ENCODE results near the gene TNF. TPM values are rescaled to one million over a fixed set of nuclear protein-coding genes. Genes with fewer than 3 reads are reported as not detected.

Gene TNF
- total RNA-seq, 1 experiment from 2014 or later, result not detected

Other genes with a start within 250 kb of the TNF start
- 55.4 and 168 TPM in 2 replicates for gene HLA-B, start 218.4 kb upstream of the TNF start, total RNA-seq (2014; rRNA removed)
- gene MICA, start 172.0 kb upstream of the TNF start, total RNA-seq (2014; rRNA removed), result 33.1 and 35.0 TPM in 2 replicates
- 25.6 and 32.9 TPM in 2 replicates for gene MICB, start 77.4 kb upstream of the TNF start, total RNA-seq (2014; rRNA removed)
- gene MCCD1, start 46.6 kb upstream of the TNF start, total RNA-seq (2014; rRNA removed), result not detected in 2 replicates
- gene DDX39B, start 33.6 kb upstream of the TNF start, total RNA-seq (2014; rRNA removed), result 410 and 465 TPM in 2 replicates
- gene ATP6V1G2, start 29.0 kb upstream of the TNF start, total RNA-seq (2014; rRNA removed), result 1.1 and 1.2 TPM in 2 replicates
- gene NFKBIL1, start 28.0 kb upstream of the TNF start, total RNA-seq (2014; rRNA removed), result 38.2 and 46.9 TPM in 2 replicates
- gene LTA, start 3.3 kb upstream of the TNF start, total RNA-seq (2014; rRNA removed), result not detected in 2 replicates
- gene LTB, start 6.9 kb downstream of the TNF start, total RNA-seq (2014; rRNA removed), result 1.5 TPM in 1 of 2 replicates, not detected in the other
- not detected in 2 replicates for gene LST1, start 10.7 kb downstream of the TNF start, total RNA-seq (2014; rRNA removed)
- gene NCR3, start 17.4 kb downstream of the TNF start, total RNA-seq (2014; rRNA removed), result 0.26 TPM in 1 of 2 replicates, not detected in the other
- not detected in 2 replicates for gene AIF1, start 39.7 kb downstream of the TNF start, total RNA-seq (2014; rRNA removed)
- gene PRRC2A, start 45.1 kb downstream of the TNF start, total RNA-seq (2014; rRNA removed), result 123 and 169 TPM in 2 replicates
- 320 and 365 TPM in 2 replicates for gene BAG6, start 77.1 kb downstream of the TNF start, total RNA-seq (2014; rRNA removed)
- 1.6 and 2.2 TPM in 2 replicates for gene APOM, start 80.3 kb downstream of the TNF start, total RNA-seq (2014; rRNA removed)
- gene C6orf47, start 85.2 kb downstream of the TNF start, total RNA-seq (2014; rRNA removed), result 26.3 and 33.2 TPM in 2 replicates
- gene GPANK1, start 89.4 kb downstream of the TNF start, total RNA-seq (2014; rRNA removed), result 11.8 and 14.9 TPM in 2 replicates
- 227 and 267 TPM in 2 replicates for gene CSNK2B, start 90.5 kb downstream of the TNF start, total RNA-seq (2014; rRNA removed)
- gene LY6G5B, start 94.4 kb downstream of the TNF start, total RNA-seq (2014; rRNA removed), result 5.0 and 5.3 TPM in 2 replicates
- 1.6 and 1.8 TPM in 2 replicates for gene LY6G5C, start 105.5 kb downstream of the TNF start, total RNA-seq (2014; rRNA removed)
- gene ABHD16A, start 127.8 kb downstream of the TNF start, total RNA-seq (2014; rRNA removed), result 52.0 and 54.0 TPM in 2 replicates
- gene LY6G6F, start 131.3 kb downstream of the TNF start, total RNA-seq (2014; rRNA removed), result not detected in 2 replicates
- gene LY6G6D, start 139.8 kb downstream of the TNF start, total RNA-seq (2014; rRNA removed), result not detected in 2 replicates
- 0.22 TPM in 1 of 2 replicates, not detected in the other for gene LY6G6C, start 146.2 kb downstream of the TNF start, total RNA-seq (2014; rRNA removed)
- not detected in 2 replicates for gene MPIG6B, start 147.8 kb downstream of the TNF start, total RNA-seq (2014; rRNA removed)
- gene DDAH2, start 153.7 kb downstream of the TNF start, total RNA-seq (2014; rRNA removed), result 65.5 and 71.6 TPM in 2 replicates
- gene CLIC1, start 161.0 kb downstream of the TNF start, total RNA-seq (2014; rRNA removed), result 708 and 743 TPM in 2 replicates
- 22.7 and 23.0 TPM in 2 replicates for gene MSH5, start 164.4 kb downstream of the TNF start, total RNA-seq (2014; rRNA removed)
- 4.2 and 6.0 TPM in 2 replicates for gene SAPCD1, start 187.1 kb downstream of the TNF start, total RNA-seq (2014; rRNA removed)
- 0.98 and 1.9 TPM in 2 replicates for gene VWA7, start 201.8 kb downstream of the TNF start, total RNA-seq (2014; rRNA removed)
- 89.8 and 130 TPM in 2 replicates for gene VARS1, start 220.2 kb downstream of the TNF start, total RNA-seq (2014; rRNA removed)
- 93.7 and 143 TPM in 2 replicates for gene LSM2, start 231.4 kb downstream of the TNF start, total RNA-seq (2014; rRNA removed)
- 0.26 and 0.69 TPM in 2 replicates for gene HSPA1L, start 239.7 kb downstream of the TNF start, total RNA-seq (2014; rRNA removed)
- gene HSPA1A, start 240.0 kb downstream of the TNF start, total RNA-seq (2014; rRNA removed), result 269 and 324 TPM in 2 replicates

Data from PC-3 (cell line).